HEK293T (cell line): ENCODE results near the gene ZDHHC24.

Source experiments
- CTCF ChIA-PET: fragments of 350-600 bp; formaldehyde crosslinking; extraction: SDS; loops from one replicate; lab custom pipeline; 2021; ENCODE audit warnings: antibody characterized with exemption, inconsistent platforms; lab: Yijun Ruan, JAX
- POLR2A ChIA-PET: fragments of 350-600 bp; formaldehyde crosslinking; extraction: SDS; loops from one replicate; lab custom pipeline; 2020; ENCODE audit warnings: antibody characterized with exemption, inconsistent platforms; lab: Yijun Ruan, JAX
- DNase-seq: peaks from one replicate; pipeline ENCODE4 v3.0.0; 2012; ENCODE audit warnings: mixed read lengths; ENCODE audit errors: extremely low spot score
- ARNT ChIP-seq: fragments of 450-650 bp; IDR thresholded peaks from 2 replicates; pipeline ENCODE4 v1.6.1; 2017; ENCODE audit warnings: mild to moderate bottlenecking
- BHLHE40 ChIP-seq: fragments of 450-650 bp; IDR thresholded peaks from 2 replicates; pipeline ENCODE4 v1.6.1; 2016; ENCODE audit warnings: mild to moderate bottlenecking, moderate library complexity, borderline replicate concordance
- CTBP1 ChIP-seq: fragments of 450-650 bp; IDR thresholded peaks from 2 replicates; pipeline ENCODE4 v1.6.1; 2016; ENCODE audit warnings: borderline replicate concordance
- ELF4 ChIP-seq: fragments of 450-650 bp; IDR thresholded peaks from 2 replicates; pipeline ENCODE4 v1.6.1; 2017; ENCODE audit warnings: antibody characterized with exemption
- FOXA1 ChIP-seq: fragments of 450-650 bp; IDR thresholded peaks from 2 replicates; pipeline ENCODE4 v1.6.1; 2016; ENCODE audit warnings: mild to moderate bottlenecking
- FOXK2 ChIP-seq: fragments of 450-650 bp; IDR thresholded peaks from 2 replicates; pipeline ENCODE4 v1.6.1; 2016; ENCODE audit warnings: mild to moderate bottlenecking
- FOXM1 ChIP-seq: fragments of 450-650 bp; IDR thresholded peaks from 2 replicates; pipeline ENCODE4 v1.6.1; 2017; ENCODE audit warnings: mild to moderate bottlenecking, borderline replicate concordance
- HDGF ChIP-seq: fragments of 450-650 bp; IDR thresholded peaks from 2 replicates; pipeline ENCODE4 v1.6.1; 2017; ENCODE audit warnings: antibody characterized with exemption, borderline replicate concordance
- L3MBTL2 ChIP-seq: fragments of 450-650 bp; conservative IDR thresholded peaks from 2 replicates; pipeline ENCODE4 v1.6.1; 2016; ENCODE audit warnings: mild to moderate bottlenecking
- LEF1 ChIP-seq: fragments of 450-650 bp; IDR thresholded peaks from 2 replicates; pipeline ENCODE4 v1.6.1; 2017; ENCODE audit warnings: mild to moderate bottlenecking, borderline replicate concordance
- NFRKB ChIP-seq: fragments of 450-650 bp; IDR thresholded peaks from 2 replicates; pipeline ENCODE4 v1.6.1; 2016; ENCODE audit warnings: mild to moderate bottlenecking, moderate library complexity
- SP1 ChIP-seq: fragments of 450-650 bp; IDR thresholded peaks from 2 replicates; pipeline ENCODE4 v1.6.1; 2017
- SUZ12 ChIP-seq: fragments of 450-650 bp; IDR thresholded peaks from 2 replicates; pipeline ENCODE4 v1.6.1; 2016; ENCODE audit warnings: mild to moderate bottlenecking
- TARDBP ChIP-seq: fragments of 450-650 bp; IDR thresholded peaks from 2 replicates; pipeline ENCODE4 v1.6.1; 2016
- ZNF384 ChIP-seq: fragments of 450-650 bp; IDR thresholded peaks from 2 replicates; pipeline ENCODE4 v1.6.1; 2016
- TF ChIP-seq, protein P1 (sequence below): fragments of 450-650 bp; IDR thresholded peaks from 2 replicates; pipeline ENCODE4 v1.6.1; 2016

ZDHHC24 gene

DNA sequence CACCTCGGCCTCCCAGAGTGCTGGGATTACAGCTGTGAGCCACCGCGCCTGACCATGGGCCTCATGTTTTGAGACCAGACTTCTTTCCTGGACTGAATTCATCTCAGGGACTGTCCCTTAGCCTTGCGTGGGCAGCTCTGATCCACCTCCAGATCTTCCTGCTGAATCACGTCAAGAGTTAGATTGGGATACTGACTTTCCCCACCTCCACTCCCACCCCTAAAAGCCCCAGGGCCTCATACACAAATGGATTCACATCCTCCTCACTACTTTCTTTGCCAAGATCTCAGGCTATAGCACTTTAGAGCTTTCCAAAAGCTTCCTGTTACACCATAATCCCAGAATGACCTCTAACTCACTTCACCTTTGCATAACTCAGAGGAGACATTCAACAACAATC is 35.0 kb upstream of the ZDHHC24 start:
- ChIA-PET CTCF (interaction anchor here (0.7 to 1.2 kb wide), 2 partner anchors 11 to 96 kb away, joined by 3 to 8 read pairs; partner anchors contain the start of genes CCDC87 and CCS), POLR2A (interaction anchor here (0.9 to 1.7 kb wide), 3 partner anchors 36 to 97 kb away, joined by 3 to 5 read pairs (median 5); partner anchors contain the start of genes RBM14, RBM4 and RBM4B)
- no peak for DNase-seq
- TF ChIP-seq ARNT (no peak), BHLHE40 (no peak), SP1 (no peak), SUZ12 (no peak), ELF4 (no peak), NFRKB (no peak), HDGF (no peak), ZNF384 (no peak), FOXK2 (no peak), LEF1 (no peak), TARDBP (no peak), CTBP1 (no peak), L3MBTL2 (no peak), FOXM1 (no peak), FOXA1 (no peak)
- TF ChIP-seq, protein P1, sequence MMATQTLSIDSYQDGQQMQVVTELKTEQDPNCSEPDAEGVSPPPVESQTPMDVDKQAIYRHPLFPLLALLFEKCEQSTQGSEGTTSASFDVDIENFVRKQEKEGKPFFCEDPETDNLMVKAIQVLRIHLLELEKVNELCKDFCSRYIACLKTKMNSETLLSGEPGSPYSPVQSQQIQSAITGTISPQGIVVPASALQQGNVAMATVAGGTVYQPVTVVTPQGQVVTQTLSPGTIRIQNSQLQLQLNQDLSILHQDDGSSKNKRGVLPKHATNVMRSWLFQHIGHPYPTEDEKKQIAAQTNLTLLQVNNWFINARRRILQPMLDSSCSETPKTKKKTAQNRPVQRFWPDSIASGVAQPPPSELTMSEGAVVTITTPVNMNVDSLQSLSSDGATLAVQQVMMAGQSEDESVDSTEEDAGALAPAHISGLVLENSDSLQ = no peak

- no peak for TF ChIP-seq SUZ12
- no peak for TF ChIP-seq ARNT
- TF ChIP-seq NFRKB = no peak
- peak; percentile 44; the same call in 1 of the 2 replicates for TF ChIP-seq L3MBTL2
- TF ChIP-seq LEF1 = no peak
- DNase-seq = peak; percentile 87
Observed at GRCh38 chr11:66579017-66579606, 33.3 kb upstream of the ZDHHC24 start.

DNA sequence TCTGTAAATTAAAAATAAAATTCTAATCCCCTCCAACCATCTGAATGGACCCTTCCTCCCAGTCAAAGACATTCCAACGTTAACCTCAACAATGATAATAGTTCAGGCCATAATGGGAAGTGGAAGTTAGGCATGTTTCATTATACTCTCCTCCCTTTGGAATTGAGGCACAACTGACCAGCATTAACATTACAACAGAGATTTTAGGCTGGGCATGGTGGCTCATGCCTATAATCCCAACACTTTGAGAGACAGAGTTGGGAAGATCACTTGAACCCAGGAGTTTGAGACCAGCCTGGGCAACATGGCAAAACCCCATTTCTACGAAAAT is 25.0 kb upstream of the ZDHHC24 start:
- CTCF ChIA-PET = no interaction called here
- POLR2A ChIA-PET = no interaction called here
- TF ChIP-seq HDGF = no peak
- no peak for TF ChIP-seq CTBP1
- no peak for TF ChIP-seq BHLHE40
- no peak for TF ChIP-seq ZNF384
- TF ChIP-seq LEF1 = no peak
- no peak for TF ChIP-seq FOXK2
- TF ChIP-seq FOXM1 = no peak
- TF ChIP-seq, protein P1 = no peak
- no peak for TF ChIP-seq NFRKB
- TF ChIP-seq TARDBP = no peak
- no peak for TF ChIP-seq SUZ12
- TF ChIP-seq SP1 = no peak
- no peak for DNase-seq

More at GRCh38 chr11:66579017-66579606, 33.3 kb upstream of the ZDHHC24 start:
- CTCF ChIA-PET = interaction anchor here (0.7 to 0.8 kb wide), 3 partner anchors 19 to 99 kb away, joined by 3 read pairs; no protein-coding TSS in a partner anchor
- POLR2A ChIA-PET = interaction anchor here (1.0 to 3.2 kb wide), 4 partner anchors 33 to 99 kb away, joined by 3 to 16 read pairs (median 4); partner anchors contain the start of genes RBM14, RBM4, RBM4B and ZDHHC24

DNA sequence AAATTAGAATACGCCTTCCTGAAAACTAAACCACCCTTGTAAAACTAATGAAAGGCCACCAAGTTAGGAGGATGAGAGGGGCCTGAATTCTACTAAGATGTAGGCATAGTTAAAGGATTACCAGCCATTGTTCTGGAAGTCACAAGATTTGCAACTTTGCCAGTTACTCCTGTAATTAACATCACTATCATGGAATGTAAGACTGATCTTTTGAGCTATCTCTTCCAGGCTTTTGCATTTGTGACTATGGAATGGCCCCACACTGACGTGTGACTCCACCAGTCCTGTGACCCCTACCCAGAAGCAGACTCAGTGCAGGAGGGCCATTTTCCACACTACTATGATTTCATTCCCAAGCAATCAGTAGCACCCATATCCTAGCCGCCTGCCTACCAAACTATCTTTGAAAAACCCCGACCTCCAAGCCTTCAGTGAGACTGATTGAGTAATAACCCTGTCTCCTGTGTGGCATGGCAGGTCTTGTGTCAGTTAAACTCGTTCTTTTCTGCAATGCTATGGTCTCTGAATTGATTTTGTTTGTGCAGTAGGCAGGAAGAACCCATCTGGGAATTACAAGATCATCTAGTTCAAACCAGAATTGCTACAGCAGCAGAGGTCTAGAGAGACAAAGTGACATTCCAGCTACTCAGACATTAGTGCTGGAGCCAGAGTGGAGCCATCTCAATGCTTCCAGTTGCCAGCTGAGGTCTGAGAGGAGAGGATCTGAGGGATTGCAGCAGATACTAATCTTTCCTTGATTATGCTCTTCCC is 24.4 kb upstream of the ZDHHC24 start:
- POLR2A ChIA-PET = interaction anchor here (0.6 to 1.2 kb wide), 2 partner anchors 24 to 46 kb away, joined by 3 to 4 read pairs; partner anchors contain the start of genes RBM14 and ZDHHC24
- TF ChIP-seq FOXA1 (no peak), CTBP1 (no peak), TARDBP (no peak), SP1 (no peak), BHLHE40 (no peak), SUZ12 (no peak), L3MBTL2 (no peak), LEF1 (no peak), ARNT (no peak)
- TF ChIP-seq, protein P1 = no peak
- no peak for DNase-seq
- CTCF ChIA-PET = interaction anchor here (0.7 kb wide), 1 partner anchor 8 kb away, joined by 3 read pairs; no protein-coding TSS in a partner anchor

DNA sequence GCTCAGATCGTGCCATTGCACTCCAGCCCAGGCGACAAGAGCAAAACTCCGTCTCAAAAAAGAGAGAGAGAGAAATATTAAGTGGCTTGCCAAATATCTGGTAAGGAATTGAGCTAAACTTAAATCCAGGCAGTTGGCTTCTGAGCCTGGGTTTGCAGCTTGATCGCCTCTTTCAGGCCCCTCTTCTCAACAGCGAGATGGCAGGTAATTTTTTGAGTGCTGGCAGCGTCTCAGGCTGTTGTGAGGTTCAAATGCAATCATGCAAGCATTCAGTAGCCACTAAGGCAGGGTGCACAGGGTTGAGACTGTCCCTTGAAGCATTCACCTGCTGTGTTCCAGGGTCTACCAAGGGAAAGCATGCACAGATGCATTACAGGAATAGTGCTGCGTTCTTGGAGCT is 23.2 kb upstream of the ZDHHC24 start:
- DNase-seq = no peak
- ChIA-PET CTCF (interaction anchor here (1.1 kb wide), 1 partner anchor 258 kb away, joined by 4 read pairs; no protein-coding TSS in a partner anchor), POLR2A (interaction anchor here (1.0 to 1.5 kb wide), 7 partner anchors 9 to 109 kb away, joined by 3 to 7 read pairs (median 4); partner anchors contain the start of genes RBM14, RBM4, RBM4B and ZDHHC24)
- TF ChIP-seq SP1 (no peak), BHLHE40 (no peak), L3MBTL2 (no peak), TARDBP (no peak), FOXM1 (no peak), ARNT (no peak), SUZ12 (no peak), ELF4 (no peak), ZNF384 (no peak)
